ENCODE measurements around the gene RYR3. TPM values are rescaled to one million over a fixed set of nuclear protein-coding genes. Genes with fewer than 3 reads are reported as not detected.
"Not testable (repeated sequence)": the region's sequence is repeated elsewhere in the genome, so short reads cannot be mapped to it uniquely, and the experiment has no call there.

The RYR3 gene
- total RNA-seq, 2 experiments from 2014 or later, result not detected

- TF ChIP-seq CTCF (IDR thresholded peaks at IDR 0.05), result no peak
- ChIA-PET POLR2A (no interaction called here), CTCF (no interaction called here)
- Mint-ChIP-seq H3K9me3 (no peaks in the 10 kb centered on the region), H3K4me3 (no peak overlapping the region), H3K36me3 (ENCODE audit: low read depth) (no peaks in the 10 kb centered on the region), H3K27ac (no peak overlapping the region), H3K4me1 (ENCODE audit: low read depth) (no peaks in the 10 kb centered on the region), H3K27me3 (peaks cover 5% of the 10 kb centered on the region)
- intact Hi-C loops (cut with micrococcal nuclease), result no loop called here
- no peak for DNase-seq
- no peak for ATAC-seq
These were observed 256.9 kb downstream of the RYR3 start for GRCh38 chr15:33567652-33568051.

- Mint-ChIP-seq H3K36me3 (ENCODE audit: low read depth) (no peaks in the 10 kb centered on the region), H3K4me1 (ENCODE audit: low read depth) (no peaks in the 10 kb centered on the region), H3K27me3 (peaks cover 11% of the 10 kb centered on the region), H3K9me3 (no peaks in the 10 kb centered on the region), H3K27ac (no peak overlapping the region), H3K4me3 (no peak overlapping the region)
- CTCF ChIA-PET, result no interaction called here
- TF ChIP-seq CTCF (IDR thresholded peaks at IDR 0.05), result no peak
- no peak for DNase-seq
- intact Hi-C loops (cut with micrococcal nuclease), result no loop called here
- no peak for ATAC-seq
- POLR2A ChIA-PET, result no interaction called here
These were observed 258.3 kb downstream of the RYR3 start for GRCh38 chr15:33569036-33569435.

- H3K9me3 Mint-ChIP-seq; H3K4me3 Mint-ChIP-seq; H3K4me1 Mint-ChIP-seq (ENCODE audit: low read depth); H3K27ac Mint-ChIP-seq; H3K36me3 Mint-ChIP-seq (ENCODE audit: low read depth); intact Hi-C loops (cut with micrococcal nuclease); CTCF ChIA-PET; POLR2A ChIA-PET; ATAC-seq; DNase-seq: not testable (repeated sequence)
- peaks cover 10% of the 10 kb centered on the region for H3K27me3 Mint-ChIP-seq
These were observed 267.1 kb downstream of the RYR3 start for GRCh38 chr15:33577911-33578310.

- ATAC-seq (no peak), DNase-seq (no peak)
- intact Hi-C loops (cut with micrococcal nuclease), result no loop called here
- peaks cover under 1% of the 10 kb centered on the region for H3K27me3 Mint-ChIP-seq
- H3K36me3 Mint-ChIP-seq (ENCODE audit: low read depth), result no peaks in the 10 kb centered on the region
- no peak overlapping the region for H3K4me3 Mint-ChIP-seq
- H3K9me3 Mint-ChIP-seq, result no peaks in the 10 kb centered on the region
- no peak for TF ChIP-seq CTCF (IDR thresholded peaks at IDR 0.05)
- H3K4me1 Mint-ChIP-seq (ENCODE audit: low read depth), result no peaks in the 10 kb centered on the region
- POLR2A ChIA-PET, result no interaction called here
- no peak overlapping the region for H3K27ac Mint-ChIP-seq
- CTCF ChIA-PET, result no interaction called here
These were observed 269.8 kb downstream of the RYR3 start for GRCh38 chr15:33580526-33580925.

GRCh38 chr15:33581032-33581431 lies 270.3 kb downstream of the RYR3 start:
- CTCF ChIA-PET, result no interaction called here
- Mint-ChIP-seq H3K9me3 (no peaks in the 10 kb centered on the region), H3K4me1 (ENCODE audit: low read depth) (no peaks in the 10 kb centered on the region), H3K36me3 (ENCODE audit: low read depth) (no peaks in the 10 kb centered on the region), H3K27ac (no peak overlapping the region), H3K4me3 (no peak overlapping the region), H3K27me3 (no peaks in the 10 kb centered on the region)
- POLR2A ChIA-PET, result no interaction called here
- ATAC-seq (no peak), DNase-seq (no peak)
- TF ChIP-seq CTCF (IDR thresholded peaks at IDR 0.05), result no peak
- intact Hi-C loops (cut with micrococcal nuclease), result no loop called here

GRCh38 chr15:33584797-33585196 lies 274.0 kb downstream of the RYR3 start:
- ChIA-PET CTCF (interaction anchor here (1.3 kb wide), 1 partner anchor 116 kb away, joined by 4 read pairs; no protein-coding TSS in a partner anchor), POLR2A (no interaction called here)
- Mint-ChIP-seq H3K9me3 (no peaks in the 10 kb centered on the region), H3K36me3 (ENCODE audit: low read depth) (no peaks in the 10 kb centered on the region), H3K27me3 (no peaks in the 10 kb centered on the region), H3K4me1 (ENCODE audit: low read depth) (no peaks in the 10 kb centered on the region), H3K27ac (no peak overlapping the region), H3K4me3 (no peak overlapping the region)
- no peak for TF ChIP-seq CTCF (IDR thresholded peaks at IDR 0.05)
- DNase-seq (no peak), ATAC-seq (no peak)
- intact Hi-C loops (cut with micrococcal nuclease), result no loop called here
